HEK293 (cell line): ENCODE results near the gene PTMA.
A peak's percentile ranks its signal among the peaks of the same experiment; 100 is the strongest.

Source experiments
- EGR2 ChIP-seq: fragments of 450-650 bp; formaldehyde crosslinking; IDR thresholded peaks from 2 replicates; pipeline ENCODE4 v1.5.1; 2016; ENCODE audit warnings: low read depth, missing biosample characterization, missing genetic modification characterization
- GLIS2 ChIP-seq: fragments of 450-650 bp; formaldehyde crosslinking; IDR thresholded peaks from 2 replicates; pipeline ENCODE4 v1.5.1; 2016; ENCODE audit warnings: missing biosample characterization, missing genetic modification characterization
- KLF10 ChIP-seq: fragments of 450-650 bp; IDR thresholded peaks from 2 replicates; pipeline ENCODE4 v1.5.1; 2018; ENCODE audit warnings: missing biosample characterization, mild to moderate bottlenecking, missing genetic modification characterization
- KLF9 ChIP-seq: fragments of 450-650 bp; formaldehyde crosslinking; IDR thresholded peaks from 2 replicates; pipeline ENCODE4 v1.5.1; 2016; ENCODE audit warnings: missing biosample characterization, missing genetic modification characterization, low read depth
- PRDM1 ChIP-seq: fragments of 450-650 bp; formaldehyde crosslinking; IDR thresholded peaks from 2 replicates; pipeline ENCODE4; 2016; ENCODE audit warnings: missing biosample characterization, missing genetic modification characterization
- SETDB1 ChIP-seq: IDR thresholded peaks from one replicate; pipeline ENCODE4 v1.6.1; 2017; ENCODE audit warnings: mild to moderate bottlenecking, low read length, moderate library complexity, mixed read lengths; ENCODE audit not compliant: insufficient read length
- ZFHX2 ChIP-seq: fragments of 450-650 bp; formaldehyde crosslinking; conservative IDR thresholded peaks from 2 replicates; pipeline ENCODE4 v1.5.1; 2016; ENCODE audit warnings: missing biosample characterization, missing genetic modification characterization
- ZNF114 ChIP-seq: fragments of 450-650 bp; formaldehyde crosslinking; IDR thresholded peaks from 2 replicates; pipeline ENCODE4 v1.5.0; 2017; ENCODE audit warnings: missing biosample characterization, missing genetic modification characterization
- ZNF138 ChIP-seq: fragments of 450-650 bp; formaldehyde crosslinking; IDR thresholded peaks from 2 replicates; pipeline ENCODE4 v1.5.1; 2016; ENCODE audit warnings: missing biosample characterization, missing genetic modification characterization, borderline replicate concordance
- ZNF23 ChIP-seq: fragments of 450-650 bp; formaldehyde crosslinking; IDR thresholded peaks from 2 replicates; pipeline ENCODE4 v1.5.1; 2016; ENCODE audit warnings: missing biosample characterization, missing genetic modification characterization, borderline replicate concordance
- ZNF354C ChIP-seq: fragments of 450-650 bp; formaldehyde crosslinking; IDR thresholded peaks from 2 replicates; pipeline ENCODE4 v1.5.1; 2016; ENCODE audit warnings: missing biosample characterization, missing genetic modification characterization, low read depth, borderline replicate concordance
- ZNF391 ChIP-seq: fragments of 450-650 bp; formaldehyde crosslinking; IDR thresholded peaks from 2 replicates; pipeline ENCODE4 v1.5.1; 2016; ENCODE audit warnings: low read depth, missing biosample characterization, missing genetic modification characterization, borderline replicate concordance
- ZNF433 ChIP-seq: fragments of 450-650 bp; formaldehyde crosslinking; IDR thresholded peaks from 2 replicates; pipeline ENCODE4 v1.5.1; 2016; ENCODE audit warnings: missing biosample characterization, missing genetic modification characterization, low read depth
- ZNF473 ChIP-seq: fragments of 450-650 bp; formaldehyde crosslinking; IDR thresholded peaks from 2 replicates; pipeline ENCODE4 v1.5.1; 2017; ENCODE audit warnings: missing biosample characterization, missing genetic modification characterization
- ZNF501 ChIP-seq: fragments of 450-650 bp; formaldehyde crosslinking; IDR thresholded peaks from 2 replicates; pipeline ENCODE4 v1.5.1; 2016; ENCODE audit warnings: missing biosample characterization, missing genetic modification characterization
- ZNF600 ChIP-seq: fragments of 450-650 bp; formaldehyde crosslinking; IDR thresholded peaks from 2 replicates; pipeline ENCODE4 v1.5.1; 2016; ENCODE audit warnings: missing biosample characterization, missing genetic modification characterization
- ZNF626 ChIP-seq: fragments of 450-650 bp; sonication (Bioruptor Pico); formaldehyde crosslinking; IDR thresholded peaks from 2 replicates; pipeline ENCODE4 v1.5.1; 2018; ENCODE audit warnings: missing biosample characterization, missing genetic modification characterization, inconsistent platforms
- ZNF701 ChIP-seq: fragments of 450-650 bp; formaldehyde crosslinking; IDR thresholded peaks from 2 replicates; pipeline ENCODE4 v1.5.1; 2016; ENCODE audit warnings: missing biosample characterization, missing genetic modification characterization
- ZNF747 ChIP-seq: fragments of 450-650 bp; formaldehyde crosslinking; IDR thresholded peaks from 2 replicates; pipeline ENCODE4 v1.5.1; 2016; ENCODE audit warnings: missing biosample characterization, missing genetic modification characterization
- ZNF76 ChIP-seq: fragments of 450-650 bp; formaldehyde crosslinking; IDR thresholded peaks from 2 replicates; pipeline ENCODE4; 2016; ENCODE audit warnings: low read depth, missing biosample characterization, missing genetic modification characterization, borderline replicate concordance
- ZSCAN30 ChIP-seq: fragments of 450-650 bp; IDR thresholded peaks from 2 replicates; pipeline ENCODE4 v1.5.1; 2018; ENCODE audit warnings: missing biosample characterization, mild to moderate bottlenecking, missing genetic modification characterization, moderate library complexity
- TF ChIP-seq, protein P1 (sequence below): fragments of 450-650 bp; formaldehyde crosslinking; IDR thresholded peaks from 2 replicates; pipeline ENCODE4 v1.5.1; 2016; ENCODE audit warnings: missing biosample characterization, missing genetic modification characterization
- TF ChIP-seq, protein P2 (sequence below): fragments of 450-650 bp; formaldehyde crosslinking; IDR thresholded peaks from 2 replicates; pipeline ENCODE4 v1.5.1; 2016; ENCODE audit warnings: missing biosample characterization, missing genetic modification characterization
- TF ChIP-seq, protein P3 (sequence below): IDR thresholded peaks from 2 replicates; pipeline ENCODE4 v1.6.1; 2011; ENCODE audit warnings: mild to moderate bottlenecking, low read depth, low read length, borderline replicate concordance
- TF ChIP-seq, protein P4 (sequence below): fragments of 450-650 bp; formaldehyde crosslinking; optimal IDR thresholded peaks from 2 replicates; pipeline ENCODE3; 2016; ENCODE audit warnings: missing biosample characterization, mild to moderate bottlenecking, missing genetic modification characterization
- TF ChIP-seq, protein P5 (sequence below): fragments of 450-650 bp; formaldehyde crosslinking; IDR thresholded peaks from 2 replicates; pipeline ENCODE4 v1.5.1; 2016; ENCODE audit warnings: missing biosample characterization, missing genetic modification characterization
- TF ChIP-seq, protein P6 (sequence below): fragments of 450-650 bp; formaldehyde crosslinking; IDR thresholded peaks from 2 replicates; pipeline ENCODE4 v1.5.1; 2017; ENCODE audit warnings: missing biosample characterization, missing genetic modification characterization
- TF ChIP-seq, protein P7 (sequence below): sonication (generic); formaldehyde crosslinking; IDR thresholded peaks from 2 replicates; pipeline ENCODE4 v1.8.1; 2022; ENCODE audit warnings: mild to moderate bottlenecking, moderate library complexity, missing genetic modification reagents

The PTMA gene

DNA sequence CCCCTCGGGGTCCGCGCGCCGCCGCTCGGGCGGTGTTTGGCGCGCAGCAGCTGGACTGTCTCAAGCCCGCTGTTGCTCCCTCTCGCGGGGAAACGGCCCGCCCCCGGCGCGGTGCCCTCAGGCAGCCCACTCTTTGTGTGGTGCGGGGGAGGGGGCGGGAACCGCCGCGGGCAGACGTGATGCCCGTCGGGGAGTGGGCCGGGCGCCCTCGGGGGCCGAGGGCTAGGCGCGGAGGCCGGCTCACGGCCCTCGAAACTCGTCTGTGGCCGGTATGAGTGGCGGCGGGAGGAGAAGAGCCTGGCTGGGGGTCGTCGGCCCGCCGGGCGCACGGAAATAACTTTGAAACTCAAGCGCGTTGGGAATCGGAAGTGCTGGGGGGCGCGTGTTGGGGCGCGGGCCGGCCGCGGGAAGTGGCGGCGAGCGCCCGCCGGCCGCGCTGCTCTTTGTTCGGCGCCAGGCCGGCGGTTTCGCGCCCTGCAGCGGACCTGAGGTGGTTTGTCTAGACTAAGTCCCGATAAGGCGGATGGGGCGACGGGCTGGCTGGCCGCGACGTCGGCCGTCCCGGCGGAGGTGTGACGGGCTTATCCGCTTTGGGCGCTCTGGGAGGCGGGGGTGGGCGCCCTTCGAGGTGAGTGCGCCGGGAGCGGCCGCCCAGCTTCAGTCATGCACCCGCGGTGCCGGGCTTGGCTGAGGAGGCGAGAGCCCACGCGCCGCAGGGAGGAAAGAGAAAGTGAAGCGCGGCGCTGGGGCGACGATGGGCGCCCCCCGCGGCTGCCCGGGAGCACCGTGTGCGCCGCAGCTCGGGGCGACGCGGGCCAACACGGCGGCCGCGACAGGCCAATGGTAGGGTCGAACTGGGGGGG is 679 bp downstream of the PTMA start (continued):
- TF ChIP-seq, protein P1, sequence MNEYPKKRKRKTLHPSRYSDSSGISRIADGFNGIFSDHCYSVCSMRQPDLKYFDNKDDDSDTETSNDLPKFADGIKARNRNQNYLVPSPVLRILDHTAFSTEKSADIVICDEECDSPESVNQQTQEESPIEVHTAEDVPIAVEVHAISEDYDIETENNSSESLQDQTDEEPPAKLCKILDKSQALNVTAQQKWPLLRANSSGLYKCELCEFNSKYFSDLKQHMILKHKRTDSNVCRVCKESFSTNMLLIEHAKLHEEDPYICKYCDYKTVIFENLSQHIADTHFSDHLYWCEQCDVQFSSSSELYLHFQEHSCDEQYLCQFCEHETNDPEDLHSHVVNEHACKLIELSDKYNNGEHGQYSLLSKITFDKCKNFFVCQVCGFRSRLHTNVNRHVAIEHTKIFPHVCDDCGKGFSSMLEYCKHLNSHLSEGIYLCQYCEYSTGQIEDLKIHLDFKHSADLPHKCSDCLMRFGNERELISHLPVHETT (tag by site-specific recombination): no peak
- no peak for TF ChIP-seq ZNF138 (tag by site-specific recombination)
- no peak for TF ChIP-seq ZNF114
- TF ChIP-seq, protein P2, sequence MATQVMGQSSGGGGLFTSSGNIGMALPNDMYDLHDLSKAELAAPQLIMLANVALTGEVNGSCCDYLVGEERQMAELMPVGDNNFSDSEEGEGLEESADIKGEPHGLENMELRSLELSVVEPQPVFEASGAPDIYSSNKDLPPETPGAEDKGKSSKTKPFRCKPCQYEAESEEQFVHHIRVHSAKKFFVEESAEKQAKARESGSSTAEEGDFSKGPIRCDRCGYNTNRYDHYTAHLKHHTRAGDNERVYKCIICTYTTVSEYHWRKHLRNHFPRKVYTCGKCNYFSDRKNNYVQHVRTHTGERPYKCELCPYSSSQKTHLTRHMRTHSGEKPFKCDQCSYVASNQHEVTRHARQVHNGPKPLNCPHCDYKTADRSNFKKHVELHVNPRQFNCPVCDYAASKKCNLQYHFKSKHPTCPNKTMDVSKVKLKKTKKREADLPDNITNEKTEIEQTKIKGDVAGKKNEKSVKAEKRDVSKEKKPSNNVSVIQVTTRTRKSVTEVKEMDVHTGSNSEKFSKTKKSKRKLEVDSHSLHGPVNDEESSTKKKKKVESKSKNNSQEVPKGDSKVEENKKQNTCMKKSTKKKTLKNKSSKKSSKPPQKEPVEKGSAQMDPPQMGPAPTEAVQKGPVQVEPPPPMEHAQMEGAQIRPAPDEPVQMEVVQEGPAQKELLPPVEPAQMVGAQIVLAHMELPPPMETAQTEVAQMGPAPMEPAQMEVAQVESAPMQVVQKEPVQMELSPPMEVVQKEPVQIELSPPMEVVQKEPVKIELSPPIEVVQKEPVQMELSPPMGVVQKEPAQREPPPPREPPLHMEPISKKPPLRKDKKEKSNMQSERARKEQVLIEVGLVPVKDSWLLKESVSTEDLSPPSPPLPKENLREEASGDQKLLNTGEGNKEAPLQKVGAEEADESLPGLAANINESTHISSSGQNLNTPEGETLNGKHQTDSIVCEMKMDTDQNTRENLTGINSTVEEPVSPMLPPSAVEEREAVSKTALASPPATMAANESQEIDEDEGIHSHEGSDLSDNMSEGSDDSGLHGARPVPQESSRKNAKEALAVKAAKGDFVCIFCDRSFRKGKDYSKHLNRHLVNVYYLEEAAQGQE (tag by site-specific recombination): no peak
- TF ChIP-seq ZNF747 (tag by site-specific recombination): no peak
- TF ChIP-seq EGR2: peak; percentile 82
- TF ChIP-seq ZNF391 (tag by site-specific recombination): no peak
- no peak for TF ChIP-seq PRDM1 (tag by site-specific recombination)
- TF ChIP-seq, protein P3, sequence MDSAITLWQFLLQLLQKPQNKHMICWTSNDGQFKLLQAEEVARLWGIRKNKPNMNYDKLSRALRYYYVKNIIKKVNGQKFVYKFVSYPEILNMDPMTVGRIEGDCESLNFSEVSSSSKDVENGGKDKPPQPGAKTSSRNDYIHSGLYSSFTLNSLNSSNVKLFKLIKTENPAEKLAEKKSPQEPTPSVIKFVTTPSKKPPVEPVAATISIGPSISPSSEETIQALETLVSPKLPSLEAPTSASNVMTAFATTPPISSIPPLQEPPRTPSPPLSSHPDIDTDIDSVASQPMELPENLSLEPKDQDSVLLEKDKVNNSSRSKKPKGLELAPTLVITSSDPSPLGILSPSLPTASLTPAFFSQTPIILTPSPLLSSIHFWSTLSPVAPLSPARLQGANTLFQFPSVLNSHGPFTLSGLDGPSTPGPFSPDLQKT: no peak
- TF ChIP-seq, protein P4, sequence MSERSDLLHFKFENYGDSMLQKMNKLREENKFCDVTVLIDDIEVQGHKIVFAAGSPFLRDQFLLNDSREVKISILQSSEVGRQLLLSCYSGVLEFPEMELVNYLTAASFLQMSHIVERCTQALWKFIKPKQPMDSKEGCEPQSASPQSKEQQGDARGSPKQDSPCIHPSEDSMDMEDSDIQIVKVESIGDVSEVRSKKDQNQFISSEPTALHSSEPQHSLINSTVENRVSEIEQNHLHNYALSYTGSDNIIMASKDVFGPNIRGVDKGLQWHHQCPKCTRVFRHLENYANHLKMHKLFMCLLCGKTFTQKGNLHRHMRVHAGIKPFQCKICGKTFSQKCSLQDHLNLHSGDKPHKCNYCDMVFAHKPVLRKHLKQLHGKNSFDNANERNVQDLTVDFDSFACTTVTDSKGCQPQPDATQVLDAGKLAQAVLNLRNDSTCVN (tag by site-specific recombination): peak; percentile 41
- TF ChIP-seq ZNF433 (tag by site-specific recombination): no peak
- TF ChIP-seq ZNF23: no peak
- TF ChIP-seq, protein P5, sequence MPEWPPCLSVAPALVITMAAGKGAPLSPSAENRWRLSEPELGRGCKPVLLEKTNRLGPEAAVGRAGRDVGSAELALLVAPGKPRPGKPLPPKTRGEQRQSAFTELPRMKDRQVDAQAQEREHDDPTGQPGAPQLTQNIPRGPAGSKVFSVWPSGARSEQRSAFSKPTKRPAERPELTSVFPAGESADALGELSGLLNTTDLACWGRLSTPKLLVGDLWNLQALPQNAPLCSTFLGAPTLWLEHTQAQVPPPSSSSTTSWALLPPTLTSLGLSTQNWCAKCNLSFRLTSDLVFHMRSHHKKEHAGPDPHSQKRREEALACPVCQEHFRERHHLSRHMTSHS (tag by site-specific recombination): no peak
- TF ChIP-seq ZNF76 (tag by site-specific recombination): no peak
- TF ChIP-seq ZFHX2 (tag by site-specific recombination): peak; percentile 88
- TF ChIP-seq, protein P6, sequence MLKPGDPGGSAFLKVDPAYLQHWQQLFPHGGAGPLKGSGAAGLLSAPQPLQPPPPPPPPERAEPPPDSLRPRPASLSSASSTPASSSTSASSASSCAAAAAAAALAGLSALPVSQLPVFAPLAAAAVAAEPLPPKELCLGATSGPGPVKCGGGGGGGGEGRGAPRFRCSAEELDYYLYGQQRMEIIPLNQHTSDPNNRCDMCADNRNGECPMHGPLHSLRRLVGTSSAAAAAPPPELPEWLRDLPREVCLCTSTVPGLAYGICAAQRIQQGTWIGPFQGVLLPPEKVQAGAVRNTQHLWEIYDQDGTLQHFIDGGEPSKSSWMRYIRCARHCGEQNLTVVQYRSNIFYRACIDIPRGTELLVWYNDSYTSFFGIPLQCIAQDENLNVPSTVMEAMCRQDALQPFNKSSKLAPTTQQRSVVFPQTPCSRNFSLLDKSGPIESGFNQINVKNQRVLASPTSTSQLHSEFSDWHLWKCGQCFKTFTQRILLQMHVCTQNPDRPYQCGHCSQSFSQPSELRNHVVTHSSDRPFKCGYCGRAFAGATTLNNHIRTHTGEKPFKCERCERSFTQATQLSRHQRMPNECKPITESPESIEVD (tag by site-specific recombination): no peak
- 0 out of 2 replicates have a peak, but pooled peaks have one; percentile 15 for TF ChIP-seq ZNF501 (tag by site-specific recombination)
- no peak for TF ChIP-seq ZNF626
- TF ChIP-seq GLIS2 (tag by site-specific recombination): 0 out of 2 replicates have a peak, but pooled peaks have one; percentile 13
- no peak for TF ChIP-seq SETDB1
- peak; percentile 9; the same call in 1 of the 2 replicates for TF ChIP-seq KLF9 (tag by site-specific recombination)
- TF ChIP-seq, protein P7, sequence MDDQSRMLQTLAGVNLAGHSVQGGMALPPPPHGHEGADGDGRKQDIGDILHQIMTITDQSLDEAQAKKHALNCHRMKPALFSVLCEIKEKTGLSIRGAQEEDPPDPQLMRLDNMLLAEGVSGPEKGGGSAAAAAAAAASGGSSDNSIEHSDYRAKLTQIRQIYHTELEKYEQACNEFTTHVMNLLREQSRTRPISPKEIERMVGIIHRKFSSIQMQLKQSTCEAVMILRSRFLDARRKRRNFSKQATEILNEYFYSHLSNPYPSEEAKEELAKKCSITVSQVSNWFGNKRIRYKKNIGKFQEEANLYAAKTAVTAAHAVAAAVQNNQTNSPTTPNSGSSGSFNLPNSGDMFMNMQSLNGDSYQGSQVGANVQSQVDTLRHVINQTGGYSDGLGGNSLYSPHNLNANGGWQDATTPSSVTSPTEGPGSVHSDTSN: peak; percentile 82; the same call in 1 of the 2 replicates
- no peak for TF ChIP-seq ZNF354C
- no peak for TF ChIP-seq ZSCAN30 (tag by site-specific recombination)
- TF ChIP-seq ZNF701 (tag by site-specific recombination): no peak
- no peak for TF ChIP-seq ZNF600 (tag by site-specific recombination)
- TF ChIP-seq ZNF473 (tag by site-specific recombination): no peak
- no peak for TF ChIP-seq KLF10 (tag by site-specific recombination)
- TF ChIP-seq, all 188 proteins: peak for 17
